Measurements from ENCODE around the gene SCAND1. TPM values are rescaled to one million over a fixed set of nuclear protein-coding genes. Genes with fewer than 3 reads are reported as not detected.

Gene SCAND1
- polyA plus RNA-seq, 2 of the 4 experiments (the other 2 are of a cell fraction): 10.2 to 68.0 TPM

- no peak for FAIRE-seq
- no peak for TF ChIP-seq CHD2 (IDR thresholded peaks at IDR 0.05; ENCODE audit: low read length, partially characterized antibody)
- TF ChIP-seq FOSL2 (IDR thresholded peaks at IDR 0.05): no peak
- no peak for TF ChIP-seq FOSL2 (CRISPR knock-in tag; IDR thresholded peaks at IDR 0.05)
- no peak for TF ChIP-seq PHF8 (IDR thresholded peaks at IDR 0.05; ENCODE audit: borderline replicate concordance, low read depth)
- TF ChIP-seq POLR2AphosphoS2 (conservative IDR thresholded peaks at IDR 0.05; ENCODE audit: low read length): no peak
- no peak for TF ChIP-seq SMC3 (IDR thresholded peaks at IDR 0.05)
- TF ChIP-seq, protein P1, sequence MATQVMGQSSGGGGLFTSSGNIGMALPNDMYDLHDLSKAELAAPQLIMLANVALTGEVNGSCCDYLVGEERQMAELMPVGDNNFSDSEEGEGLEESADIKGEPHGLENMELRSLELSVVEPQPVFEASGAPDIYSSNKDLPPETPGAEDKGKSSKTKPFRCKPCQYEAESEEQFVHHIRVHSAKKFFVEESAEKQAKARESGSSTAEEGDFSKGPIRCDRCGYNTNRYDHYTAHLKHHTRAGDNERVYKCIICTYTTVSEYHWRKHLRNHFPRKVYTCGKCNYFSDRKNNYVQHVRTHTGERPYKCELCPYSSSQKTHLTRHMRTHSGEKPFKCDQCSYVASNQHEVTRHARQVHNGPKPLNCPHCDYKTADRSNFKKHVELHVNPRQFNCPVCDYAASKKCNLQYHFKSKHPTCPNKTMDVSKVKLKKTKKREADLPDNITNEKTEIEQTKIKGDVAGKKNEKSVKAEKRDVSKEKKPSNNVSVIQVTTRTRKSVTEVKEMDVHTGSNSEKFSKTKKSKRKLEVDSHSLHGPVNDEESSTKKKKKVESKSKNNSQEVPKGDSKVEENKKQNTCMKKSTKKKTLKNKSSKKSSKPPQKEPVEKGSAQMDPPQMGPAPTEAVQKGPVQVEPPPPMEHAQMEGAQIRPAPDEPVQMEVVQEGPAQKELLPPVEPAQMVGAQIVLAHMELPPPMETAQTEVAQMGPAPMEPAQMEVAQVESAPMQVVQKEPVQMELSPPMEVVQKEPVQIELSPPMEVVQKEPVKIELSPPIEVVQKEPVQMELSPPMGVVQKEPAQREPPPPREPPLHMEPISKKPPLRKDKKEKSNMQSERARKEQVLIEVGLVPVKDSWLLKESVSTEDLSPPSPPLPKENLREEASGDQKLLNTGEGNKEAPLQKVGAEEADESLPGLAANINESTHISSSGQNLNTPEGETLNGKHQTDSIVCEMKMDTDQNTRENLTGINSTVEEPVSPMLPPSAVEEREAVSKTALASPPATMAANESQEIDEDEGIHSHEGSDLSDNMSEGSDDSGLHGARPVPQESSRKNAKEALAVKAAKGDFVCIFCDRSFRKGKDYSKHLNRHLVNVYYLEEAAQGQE (IDR thresholded peaks at IDR 0.05): no peak
- TF ChIP-seq POLR2A (IDR thresholded peaks at IDR 0.05; ENCODE audit: low read length): no peak
- no peak for TF ChIP-seq RFX5 (IDR thresholded peaks at IDR 0.05)
- TF ChIP-seq, protein P2, sequence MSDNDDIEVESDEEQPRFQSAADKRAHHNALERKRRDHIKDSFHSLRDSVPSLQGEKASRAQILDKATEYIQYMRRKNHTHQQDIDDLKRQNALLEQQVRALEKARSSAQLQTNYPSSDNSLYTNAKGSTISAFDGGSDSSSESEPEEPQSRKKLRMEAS (IDR thresholded peaks at IDR 0.05): no peak
- no peak for DNase-seq (ENCODE audit: low read depth in 1 of 2, low spot score in 1 of 2)
- Histone ChIP-seq H3K9me3 (no peaks in the 10 kb centered on the region), H3K4me3 (no peak overlapping the region), H3K4me2 (no peak overlapping the region), H3K27ac (no peak overlapping the region), H3K4me1 (no peaks in the 10 kb centered on the region)
- ATAC-seq: no peak
- CTCF ChIA-PET: interaction anchor here (0.6 to 1.4 kb wide), 3 partner anchors 18 to 209 kb away, joined by 3 to 5 read pairs (median 3); no protein-coding TSS in a partner anchor
- POLR2A ChIA-PET: no interaction called here
- WGBS (ENCODE audit: missing lambda C conversion rate): 100% methylated on average over 2 of the region's 2 CpGs
These were observed 25.0 kb downstream of the SCAND1 start for GRCh38 chr20:35929301-35929700.

DNA sequence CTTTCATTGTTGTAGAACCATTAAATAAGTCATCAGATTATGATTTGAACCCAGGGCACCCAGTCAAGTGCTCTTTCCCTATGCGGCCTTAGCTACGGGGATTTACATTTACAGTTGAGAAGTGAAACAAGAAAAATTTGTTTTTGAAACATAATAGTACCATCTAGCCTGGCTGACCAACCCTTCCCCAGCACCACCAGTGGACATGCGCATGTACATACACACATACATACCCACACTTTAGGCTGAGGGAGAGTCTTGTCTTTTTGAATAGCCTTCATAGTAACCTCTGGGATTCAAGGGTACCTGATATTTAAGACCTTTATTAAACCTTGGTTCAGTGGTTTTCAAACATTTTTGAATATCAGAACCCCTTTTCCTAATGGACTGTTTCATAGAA is 33.8 kb downstream of the SCAND1 start:
- ChIA-PET POLR2A (no interaction called here), CTCF (no interaction called here)
- WGBS (ENCODE audit: missing lambda C conversion rate): 95% methylated on average over 3 of the region's 3 CpGs
- no peak overlapping the region for H3K4me2 ChIP-seq
- H3K4me1 ChIP-seq: no peaks in the 10 kb centered on the region
- no peak overlapping the region for H3K27ac ChIP-seq
- TF ChIP-seq EP300 (IDR thresholded peaks at IDR 0.05) (no peak), POLR2AphosphoS2 (conservative IDR thresholded peaks at IDR 0.05; ENCODE audit: low read length) (no peak), TFCP2L1 (CRISPR knock-in tag; IDR thresholded peaks at IDR 0.05) (no peak), NFE2L2 (conservative IDR thresholded peaks at IDR 0.05; ENCODE audit: low read length) (no peak), HOXA7 (CRISPR knock-in tag; IDR thresholded peaks at IDR 0.05) (no peak), HDAC2 (IDR thresholded peaks at IDR 0.05) (no peak), ZC3H11A (IDR thresholded peaks at IDR 0.05) (no peak), USF2 (IDR thresholded peaks at IDR 0.05) (no peak), HES2 (IDR thresholded peaks at IDR 0.05) (no peak), JUNB (IDR thresholded peaks at IDR 0.05) (no peak), POLR2A (IDR thresholded peaks at IDR 0.05; ENCODE audit: low read length) (no peak), ATOH8 (CRISPR knock-in tag; IDR thresholded peaks at IDR 0.05; ENCODE audit: low read depth) (no peak), FOSB (CRISPR knock-in tag; IDR thresholded peaks at IDR 0.05) (no peak), KDM5A (IDR thresholded peaks at IDR 0.05) (no peak)
- TF ChIP-seq, protein P3, sequence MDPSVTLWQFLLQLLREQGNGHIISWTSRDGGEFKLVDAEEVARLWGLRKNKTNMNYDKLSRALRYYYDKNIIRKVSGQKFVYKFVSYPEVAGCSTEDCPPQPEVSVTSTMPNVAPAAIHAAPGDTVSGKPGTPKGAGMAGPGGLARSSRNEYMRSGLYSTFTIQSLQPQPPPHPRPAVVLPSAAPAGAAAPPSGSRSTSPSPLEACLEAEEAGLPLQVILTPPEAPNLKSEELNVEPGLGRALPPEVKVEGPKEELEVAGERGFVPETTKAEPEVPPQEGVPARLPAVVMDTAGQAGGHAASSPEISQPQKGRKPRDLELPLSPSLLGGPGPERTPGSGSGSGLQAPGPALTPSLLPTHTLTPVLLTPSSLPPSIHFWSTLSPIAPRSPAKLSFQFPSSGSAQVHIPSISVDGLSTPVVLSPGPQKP (IDR thresholded peaks at IDR 0.05; ENCODE audit: low read depth, low read length): no peak
- FAIRE-seq (no peak), DNase-seq (ENCODE audit: low read depth in 1 of 2, low spot score in 1 of 2) (no peak), ATAC-seq (no peak)
- H3K9me3 ChIP-seq: no peaks in the 10 kb centered on the region
- H3K4me3 ChIP-seq: no peak overlapping the region
